HG02938 (cell line): ENCODE results near the gene SH3RF3.

Experiments
- ATAC-seq: cut with Tn5 transposase; IDR thresholded peaks from one replicate; pipeline ENCODE4 v1.9.1; 2021; ENCODE audit warnings: mild to moderate bottlenecking, moderate library complexity; ENCODE audit not compliant: unreplicated experiment

SH3RF3 gene

GRCh38 chr2:109383505-109384307, 254.7 kb downstream of the SH3RF3 start:
- ATAC-seq: no peak

- ATAC-seq: no peak
These were observed 255.6 kb downstream of the SH3RF3 start for GRCh38 chr2:109384308-109385271.

DNA sequence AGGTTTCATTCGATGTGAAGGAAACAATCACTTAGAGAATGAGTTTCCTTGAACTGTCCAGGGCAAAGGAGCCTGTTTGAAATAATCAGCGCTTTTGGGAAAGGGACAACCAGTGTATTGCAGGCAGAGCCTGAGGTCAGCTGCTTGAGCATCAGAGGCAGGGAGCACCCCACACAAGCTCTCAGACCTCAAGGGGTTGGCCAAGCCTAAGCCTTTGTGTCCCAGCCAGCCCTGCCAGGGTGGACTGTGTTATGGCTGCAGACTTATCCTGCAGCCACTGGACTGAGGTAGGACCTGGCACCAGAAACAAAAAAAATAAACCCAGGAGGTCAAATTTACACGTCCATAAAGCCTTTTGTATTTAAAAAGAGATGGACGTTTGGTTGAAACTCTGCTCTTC, 256.5 kb downstream of the SH3RF3 start:
- no peak for ATAC-seq

DNA sequence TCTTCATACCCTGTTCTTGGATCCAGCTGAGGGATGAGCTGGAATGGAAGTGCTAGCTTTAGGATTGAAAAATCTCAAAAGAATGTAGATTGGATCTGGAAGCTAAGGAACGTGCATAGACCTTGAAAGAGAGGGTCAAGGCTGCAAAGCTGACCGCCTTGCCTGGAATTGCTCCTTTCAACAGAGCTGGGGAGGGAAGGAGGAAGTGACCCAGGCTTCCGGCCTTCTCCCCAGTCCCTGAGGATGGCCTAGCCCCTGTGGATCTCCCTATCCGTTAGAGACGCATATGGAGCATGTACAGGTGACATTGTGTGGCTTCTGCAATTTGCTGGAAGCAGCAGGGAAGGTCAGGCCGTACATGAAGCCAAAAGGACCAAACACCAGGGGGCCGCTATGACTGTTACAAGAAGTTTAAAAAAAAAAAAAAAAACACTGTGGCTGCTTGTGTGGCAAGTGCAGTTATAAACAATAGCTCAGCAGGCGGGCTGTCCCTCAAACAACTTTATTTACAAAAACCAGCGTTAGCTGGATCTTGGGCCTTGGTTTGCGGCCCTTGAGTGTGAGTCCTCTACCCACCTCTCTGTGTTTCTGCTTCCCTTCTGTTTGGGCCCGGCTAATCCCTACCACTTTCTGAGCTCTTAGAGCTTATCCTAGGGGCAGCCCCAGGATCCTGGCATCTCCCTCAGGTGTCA, 257.1 kb downstream of the SH3RF3 start:
- no peak for ATAC-seq

- no peak for ATAC-seq
These were observed 258.3 kb downstream of the SH3RF3 start for GRCh38 chr2:109387221-109387735.

GRCh38 chr2:109387778-109388469, 258.9 kb downstream of the SH3RF3 start:
- ATAC-seq: no peak

GRCh38 chr2:109391243-109391642, 262.2 kb downstream of the SH3RF3 start:
- ATAC-seq: no peak

DNA sequence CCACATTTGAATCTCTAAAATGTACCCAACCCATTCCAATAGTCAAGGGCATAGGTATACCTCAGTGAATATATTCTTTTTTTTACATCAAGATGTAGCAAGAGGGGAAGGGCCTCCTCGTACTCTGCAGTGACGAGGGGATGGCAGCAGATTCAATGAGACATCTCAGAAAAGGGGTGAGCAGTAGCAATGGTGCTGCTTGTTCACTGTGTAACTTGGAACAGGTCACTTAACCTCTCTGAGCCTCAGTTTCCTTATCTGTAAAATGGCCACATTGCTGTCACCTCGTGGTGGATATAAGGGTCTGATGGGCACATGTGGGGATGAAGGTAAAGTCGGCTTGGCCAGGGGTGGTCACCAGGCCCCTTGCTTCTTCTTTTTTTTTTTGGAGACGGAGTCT, 263.1 kb downstream of the SH3RF3 start:
- no peak for ATAC-seq

- no peak for ATAC-seq
These were observed 264.0 kb downstream of the SH3RF3 start for GRCh38 chr2:109392816-109393661.

DNA sequence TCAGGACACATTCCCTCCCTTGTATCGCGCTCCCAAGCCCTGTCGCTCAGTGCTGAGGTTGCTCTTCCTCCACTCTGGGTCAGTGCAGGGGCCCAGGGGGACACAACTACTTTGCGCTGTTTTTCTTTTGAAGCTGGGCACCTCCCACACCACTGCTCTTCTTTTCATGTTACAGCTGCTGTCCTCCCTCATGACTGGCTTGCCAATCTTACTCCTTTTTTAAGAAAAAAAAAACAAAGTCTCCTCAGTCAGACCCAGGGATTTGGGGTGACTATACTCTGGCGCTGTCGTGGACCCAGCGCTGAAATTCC, 264.6 kb downstream of the SH3RF3 start:
- ATAC-seq: no peak

DNA sequence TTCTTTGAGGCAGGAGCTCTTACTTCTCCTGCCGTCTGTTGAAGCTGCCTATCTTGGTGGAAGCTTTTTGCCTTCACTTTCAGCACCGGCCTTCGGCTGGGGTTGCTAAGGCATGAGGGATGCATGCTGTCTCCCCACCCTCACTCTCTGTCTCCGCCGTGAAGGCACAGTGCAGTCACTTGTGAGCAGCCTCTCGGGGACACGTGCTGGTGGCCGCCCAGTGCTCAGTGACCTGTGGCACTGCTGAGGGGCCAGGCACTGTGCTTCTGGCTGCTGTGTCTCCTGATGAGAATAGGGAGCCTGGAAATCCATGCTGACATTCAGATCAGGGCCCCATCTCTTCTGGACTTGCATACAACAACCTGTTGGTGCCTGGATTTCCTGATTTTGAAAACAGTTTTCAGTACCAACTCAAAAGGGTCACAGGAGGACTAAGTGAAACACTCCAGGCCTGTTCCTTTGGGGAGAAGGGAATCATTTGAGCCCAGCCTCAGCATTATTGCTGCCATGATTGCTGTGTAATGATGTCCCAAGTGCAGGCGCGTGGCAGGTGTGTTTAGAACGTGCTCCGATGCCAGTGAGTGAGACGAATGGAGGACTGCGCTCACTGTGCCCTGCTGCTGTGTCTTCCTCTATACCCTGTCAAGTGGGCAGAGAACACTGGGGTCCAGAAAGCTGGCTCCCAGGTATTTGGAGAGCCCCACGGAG, 266.6 kb downstream of the SH3RF3 start:
- no peak for ATAC-seq

DNA sequence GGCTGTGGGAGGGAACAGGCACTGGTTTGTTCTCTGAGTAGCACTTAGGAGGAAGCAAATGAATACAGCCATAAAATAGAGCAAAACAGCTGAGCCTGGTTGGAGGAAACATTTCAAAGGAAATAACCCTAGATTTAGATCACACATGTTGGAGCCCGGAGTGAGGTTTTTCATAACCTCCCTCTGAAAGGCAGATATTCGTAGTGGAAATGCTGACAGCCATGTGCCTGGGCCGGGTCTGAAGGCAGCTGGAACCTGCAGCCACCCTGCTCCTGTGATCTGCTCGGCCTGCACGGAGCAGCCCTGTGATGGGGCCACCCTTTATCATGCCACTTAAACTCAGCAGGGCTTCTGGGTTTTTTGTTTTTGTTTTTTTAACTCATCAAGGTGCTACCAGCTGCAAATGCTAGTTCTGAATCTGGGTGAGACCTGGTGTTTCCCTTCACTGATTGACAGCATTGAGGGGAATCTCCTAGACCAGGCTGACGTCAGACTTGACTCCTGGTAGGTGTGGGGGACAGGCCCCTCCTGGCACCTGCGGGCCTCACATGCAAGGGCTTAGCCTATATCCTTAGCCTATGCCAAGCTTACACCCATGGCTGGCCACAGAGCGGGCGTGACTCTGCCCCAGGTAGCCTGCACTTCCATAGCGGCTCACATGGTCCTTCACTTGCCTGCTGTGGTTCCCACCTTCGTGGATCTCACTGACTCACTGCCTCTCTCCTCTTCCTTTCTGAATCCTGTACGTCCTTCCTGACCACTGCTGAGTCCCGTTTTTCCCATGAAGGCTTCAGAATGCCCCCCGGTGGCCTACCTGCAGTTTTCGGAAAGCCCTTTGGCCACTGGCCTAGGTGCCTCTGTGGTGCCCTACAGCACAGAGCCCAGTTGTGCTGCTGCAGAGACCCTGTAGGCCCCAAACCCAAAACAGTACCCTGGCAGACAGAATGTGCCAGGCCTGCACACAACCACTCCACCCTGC, 267.5 kb downstream of the SH3RF3 start:
- ATAC-seq: no peak

DNA sequence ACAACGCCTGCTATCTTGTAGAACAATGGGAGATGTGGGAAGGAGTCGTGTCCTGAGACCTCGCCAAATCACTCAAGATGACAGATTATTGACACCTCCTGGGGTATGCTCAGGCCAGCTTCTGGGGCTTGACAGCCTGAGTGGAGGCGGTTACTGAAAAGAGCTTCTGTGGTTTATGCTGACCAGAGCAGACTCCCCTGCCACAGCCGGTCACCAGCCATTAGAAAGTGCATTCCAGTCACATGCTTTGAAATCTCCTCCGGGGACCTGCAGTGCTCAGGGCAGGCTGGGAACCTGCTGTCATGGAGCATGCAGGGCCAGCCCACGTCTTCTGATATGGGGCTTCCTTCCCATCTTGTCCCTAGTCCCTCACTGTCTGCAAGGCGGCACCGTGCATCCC, 268.9 kb downstream of the SH3RF3 start:
- ATAC-seq: no peak

DNA sequence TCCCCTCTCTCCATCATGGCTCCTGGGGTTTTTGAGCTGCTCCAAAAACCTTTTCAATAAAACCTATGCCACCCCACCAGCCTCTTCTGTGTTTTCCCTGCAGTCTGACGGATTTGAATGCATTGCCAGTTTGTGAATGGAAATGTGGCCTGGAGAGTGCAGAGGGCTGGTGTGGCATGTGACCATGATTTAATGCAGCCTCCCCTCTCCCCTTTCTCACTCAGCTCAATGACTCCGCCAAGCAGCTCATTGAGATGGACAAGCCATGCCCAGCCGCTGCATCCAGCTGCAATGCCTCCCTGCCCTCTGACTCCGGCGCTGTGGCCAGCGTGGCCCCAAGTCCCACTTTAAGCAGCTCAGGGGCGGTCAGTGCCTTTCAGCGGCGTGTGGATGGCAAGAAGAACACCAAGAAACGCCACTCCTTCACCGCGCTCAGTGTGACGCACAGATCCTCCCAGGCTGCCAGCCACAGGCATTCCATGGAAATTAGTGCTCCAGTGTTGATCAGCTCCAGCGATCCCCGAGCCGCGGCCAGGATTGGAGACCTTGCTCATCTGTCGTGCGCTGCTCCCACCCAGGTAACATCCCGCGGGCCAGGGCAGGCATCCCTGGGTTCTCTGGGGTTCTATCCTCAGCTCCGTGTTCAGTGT, 269.5 kb downstream of the SH3RF3 start:
- ATAC-seq: no peak

DNA sequence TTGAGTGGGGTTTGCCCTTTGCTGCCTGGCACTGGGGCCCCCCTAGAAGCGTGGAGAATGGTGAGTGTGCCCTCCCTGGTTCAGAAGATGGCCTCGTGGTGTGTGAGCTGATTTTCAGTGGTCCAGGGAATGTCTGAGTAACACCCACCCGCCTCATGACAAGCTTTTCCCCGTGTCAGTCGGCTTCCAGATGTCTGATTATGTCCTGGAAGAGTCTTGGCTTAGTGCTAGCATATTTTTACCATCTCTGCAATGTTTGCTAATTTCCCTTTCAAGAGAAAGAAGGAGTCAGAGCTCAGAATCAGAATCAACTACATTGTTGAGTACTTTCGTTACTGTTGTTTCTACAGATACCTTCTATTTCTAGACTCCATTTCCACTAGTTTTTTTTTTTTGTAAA, 270.1 kb downstream of the SH3RF3 start:
- no peak for ATAC-seq

- no peak for ATAC-seq
These were observed 271.1 kb downstream of the SH3RF3 start for GRCh38 chr2:109400102-109400501.

DNA sequence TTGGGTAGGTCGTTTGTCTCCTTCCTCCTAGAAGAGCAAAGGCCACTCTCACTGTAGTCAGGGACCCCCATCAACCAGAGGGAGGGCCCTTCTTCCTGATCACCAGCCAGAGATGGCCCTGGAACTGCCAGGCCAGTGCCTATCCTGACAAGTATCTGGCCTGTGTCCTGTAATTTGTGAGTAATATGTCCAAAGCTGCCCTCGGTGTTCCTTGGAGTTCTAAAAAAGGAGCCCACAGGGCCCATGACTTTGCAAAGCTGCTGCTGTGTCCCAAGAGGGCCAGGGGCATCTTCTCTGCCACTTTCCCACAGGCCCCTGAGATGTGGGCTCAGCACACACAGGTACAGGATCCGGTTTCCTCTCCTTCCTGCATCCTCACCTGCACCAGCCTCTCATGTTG, 272.4 kb downstream of the SH3RF3 start:
- ATAC-seq: no peak
